BLaER1 treated with 17β-estradiol and CSF1 and Interleukin-3, amounts not matched to agents 10 nM and 100 nM (cell line): ENCODE measurements around the gene SPEG.

Source experiments
- H3K27ac ChIP-seq, 11 experiments: shearing (Covaris generic); formaldehyde crosslinking; 2 replicates each; pipeline ENCODE4 v1.8.1; 2022
- H3K27me3 ChIP-seq, 11 experiments: shearing (Covaris generic); formaldehyde crosslinking; 2 replicates each; pipeline ENCODE4 v1.8.1; 2022
- H3K36me3 ChIP-seq, 11 experiments: shearing (Covaris generic); formaldehyde crosslinking; 2 replicates each; pipeline ENCODE4 v1.8.1; 2022
- H3K4me1 ChIP-seq, 10 experiments: shearing (Covaris generic); formaldehyde crosslinking; 2 replicates each; pipeline ENCODE4 v1.8.1; 2022
- H3K4me2 ChIP-seq, 11 experiments: shearing (Covaris generic); formaldehyde crosslinking; 2 replicates each; pipeline ENCODE4 v1.8.1; 2022
- H3K4me3 ChIP-seq, 10 experiments: shearing (Covaris generic); formaldehyde crosslinking; 2 replicates each; pipeline ENCODE4 v1.8.1; 2022
- H3K9ac ChIP-seq, 11 experiments: shearing (Covaris generic); formaldehyde crosslinking; 2 replicates each; pipeline ENCODE4 v1.8.1; 2022
- H3K9me3 ChIP-seq, 11 experiments: shearing (Covaris generic); formaldehyde crosslinking; replicated peaks in 1 of 11; 2 replicates each; pipeline ENCODE4 v1.8.1; 2022
- H4K20me1 ChIP-seq, 11 experiments: shearing (Covaris generic); formaldehyde crosslinking; 2 replicates each; pipeline ENCODE4 v1.8.1; 2022
- Cebpa-rat ChIP-seq, 11 experiments: shearing (Covaris generic); IDR thresholded peaks; 2 replicates each; pipeline ENCODE4 v1.8.1; 2022

SPEG gene

DNA sequence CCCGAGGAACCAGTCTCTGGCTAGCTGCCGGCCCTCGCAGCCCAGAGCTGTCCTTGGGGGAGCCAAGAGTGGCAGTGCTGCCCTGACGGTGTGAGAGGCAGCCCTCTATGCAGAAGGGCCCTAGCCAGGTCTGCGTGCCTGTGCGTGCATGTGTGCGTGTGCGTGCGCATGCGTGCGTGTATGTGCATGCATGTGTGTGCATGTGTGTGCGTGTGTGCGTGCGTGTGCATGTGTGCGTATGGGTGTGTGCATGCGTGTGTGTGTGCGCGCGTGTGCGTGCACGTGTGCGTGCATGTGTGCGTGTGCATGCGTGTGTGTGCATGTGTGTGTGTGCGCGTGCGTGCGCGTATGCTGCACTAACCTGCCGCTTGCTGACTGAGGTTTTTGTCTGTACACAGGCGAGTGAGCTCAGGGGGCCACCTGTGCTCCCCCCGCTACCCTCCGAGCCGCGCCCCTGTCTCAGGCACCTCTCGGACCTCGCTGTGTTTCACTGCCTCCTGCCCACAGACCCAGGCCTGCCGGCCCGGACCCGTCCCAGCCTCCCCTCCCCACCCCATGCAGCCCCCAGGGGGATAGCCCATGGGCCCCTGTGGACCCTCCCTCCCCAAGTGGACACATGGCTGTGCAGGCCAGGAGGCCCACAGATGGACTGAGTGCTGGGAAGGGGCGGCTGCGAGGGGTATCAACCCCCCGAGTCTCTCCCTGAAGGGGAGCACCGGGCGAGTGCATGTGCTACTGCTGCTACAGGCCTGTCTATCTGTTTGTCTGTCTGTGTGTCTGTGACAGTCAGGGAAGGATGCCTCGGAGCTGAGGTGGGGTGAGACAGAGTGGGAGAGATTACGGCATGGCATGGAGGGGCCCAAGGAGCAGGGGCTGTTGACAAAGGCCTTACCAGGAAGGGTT is 31.3 kb downstream of the SPEG start:
- H3K27me3 ChIP-seq: no peaks in the 10 kb centered on the region
- peaks cover 0 to 7% (median 0%) of the 10 kb centered on the region in 11 experiments; a peak in 4 of 22 replicates for H3K36me3 ChIP-seq
- peaks cover 9 to 48% (median 28%) of the 10 kb centered on the region in 10 experiments for H3K4me1 ChIP-seq
- no peaks in the 10 kb centered on the region for H3K9me3 ChIP-seq
- H4K20me1 ChIP-seq: no peaks in the 10 kb centered on the region
- no peak for TF ChIP-seq Cebpa-rat (IDR thresholded peaks at IDR 0.05)
- H3K4me2 ChIP-seq: peak overlapping the region in 2 of 11 experiments; percentile 47 to 49; a peak in 3 of 22 replicates
- H3K4me3 ChIP-seq: no peak overlapping the region
- no peak overlapping the region for H3K9ac ChIP-seq
- H3K27ac ChIP-seq: no peak overlapping the region

DNA sequence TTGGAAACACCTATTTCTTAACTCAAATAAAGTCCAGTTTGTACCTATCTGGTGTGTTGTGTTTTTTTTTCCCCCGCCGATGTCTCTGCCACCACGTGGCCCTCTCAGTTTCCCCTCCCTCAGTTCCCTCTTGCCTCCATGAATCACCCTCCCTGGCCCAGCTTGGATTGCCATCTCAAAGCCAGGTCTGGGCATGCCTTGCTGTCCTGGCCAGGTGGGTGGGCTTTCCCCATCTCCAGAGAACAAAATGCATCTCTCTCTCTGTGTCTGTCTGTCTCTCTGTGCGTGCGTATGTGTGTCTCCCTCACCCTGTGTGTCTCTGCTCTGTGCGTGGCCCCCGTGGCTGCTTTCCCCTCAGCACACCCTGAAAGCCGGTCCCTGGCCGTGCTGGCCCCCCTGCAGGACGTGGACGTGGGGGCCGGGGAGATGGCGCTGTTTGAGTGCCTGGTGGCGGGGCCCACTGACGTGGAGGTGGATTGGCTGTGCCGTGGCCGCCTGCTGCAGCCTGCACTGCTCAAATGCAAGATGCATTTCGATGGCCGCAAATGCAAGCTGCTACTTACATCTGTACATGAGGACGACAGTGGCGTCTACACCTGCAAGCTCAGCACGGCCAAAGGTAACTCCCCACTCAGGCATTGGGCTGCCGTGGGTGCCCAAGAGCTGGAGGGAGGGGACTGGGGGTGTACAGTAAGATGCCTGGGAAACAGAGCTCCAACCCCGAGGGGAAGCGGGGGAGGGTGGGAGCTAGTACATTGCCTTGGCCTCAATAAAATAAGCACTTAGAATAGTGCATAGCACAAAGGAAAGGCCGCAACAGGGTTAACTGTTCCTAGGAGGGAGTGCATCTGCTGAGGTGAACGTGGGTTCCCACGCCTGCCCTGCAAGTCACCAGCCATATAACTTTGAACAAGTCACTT is 32.4 kb downstream of the SPEG start:
- TF ChIP-seq Cebpa-rat (IDR thresholded peaks at IDR 0.05): no peak
- peaks cover 6 to 37% (median 17%) of the 10 kb centered on the region in 10 experiments; a peak in 17 of 20 replicates for H3K4me1 ChIP-seq
- H3K27ac ChIP-seq: no peak overlapping the region
- no peaks in the 10 kb centered on the region for H4K20me1 ChIP-seq
- H3K9me3 ChIP-seq: no peaks in the 10 kb centered on the region
- no peak overlapping the region for H3K4me3 ChIP-seq
- H3K4me2 ChIP-seq: peak overlapping the region in 1 of 11 experiments; percentile 7; a peak in 1 of 22 replicates
- no peak overlapping the region for H3K9ac ChIP-seq
- H3K27me3 ChIP-seq: no peaks in the 10 kb centered on the region
- peaks cover 0 to 7% (median 0%) of the 10 kb centered on the region in 11 experiments; a peak in 4 of 22 replicates for H3K36me3 ChIP-seq

DNA sequence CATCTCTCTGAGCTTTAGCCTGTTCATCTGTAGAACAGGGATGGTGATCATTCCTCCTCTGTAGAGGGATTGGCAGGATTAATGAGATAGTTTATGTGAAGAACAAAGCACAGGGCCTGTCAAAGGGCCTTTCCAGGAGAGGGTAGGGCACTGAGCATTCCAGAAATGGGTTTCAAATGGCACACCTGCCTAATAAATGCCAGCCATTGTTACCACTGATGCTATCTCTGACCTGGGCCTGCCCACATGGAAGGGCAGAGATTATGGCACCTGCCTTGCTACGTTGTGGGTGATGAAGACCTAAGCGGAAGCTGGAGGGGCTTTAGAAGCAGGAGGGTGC is 33.1 kb downstream of the SPEG start:
- H4K20me1 ChIP-seq: 0 out of 22 replicates have a peak, but pooled peaks cover 0 to under 1% (median 0%) of the 10 kb centered on the region in 11 experiments
- no peak overlapping the region for H3K4me3 ChIP-seq
- no peak overlapping the region for H3K9ac ChIP-seq
- H3K9me3 ChIP-seq: no peaks in the 10 kb centered on the region
- peaks cover 6 to 34% (median 16%) of the 10 kb centered on the region in 10 experiments; a peak in 17 of 20 replicates for H3K4me1 ChIP-seq
- H3K4me2 ChIP-seq: peak overlapping the region in 3 of 11 experiments; percentile 7 to 41 (median 26); a peak in 3 of 22 replicates
- H3K27me3 ChIP-seq: no peaks in the 10 kb centered on the region
- H3K27ac ChIP-seq: no peak overlapping the region
- peaks cover 0 to 7% (median 0%) of the 10 kb centered on the region in 11 experiments; a peak in 4 of 22 replicates for H3K36me3 ChIP-seq
- no peak for TF ChIP-seq Cebpa-rat (IDR thresholded peaks at IDR 0.05)

DNA sequence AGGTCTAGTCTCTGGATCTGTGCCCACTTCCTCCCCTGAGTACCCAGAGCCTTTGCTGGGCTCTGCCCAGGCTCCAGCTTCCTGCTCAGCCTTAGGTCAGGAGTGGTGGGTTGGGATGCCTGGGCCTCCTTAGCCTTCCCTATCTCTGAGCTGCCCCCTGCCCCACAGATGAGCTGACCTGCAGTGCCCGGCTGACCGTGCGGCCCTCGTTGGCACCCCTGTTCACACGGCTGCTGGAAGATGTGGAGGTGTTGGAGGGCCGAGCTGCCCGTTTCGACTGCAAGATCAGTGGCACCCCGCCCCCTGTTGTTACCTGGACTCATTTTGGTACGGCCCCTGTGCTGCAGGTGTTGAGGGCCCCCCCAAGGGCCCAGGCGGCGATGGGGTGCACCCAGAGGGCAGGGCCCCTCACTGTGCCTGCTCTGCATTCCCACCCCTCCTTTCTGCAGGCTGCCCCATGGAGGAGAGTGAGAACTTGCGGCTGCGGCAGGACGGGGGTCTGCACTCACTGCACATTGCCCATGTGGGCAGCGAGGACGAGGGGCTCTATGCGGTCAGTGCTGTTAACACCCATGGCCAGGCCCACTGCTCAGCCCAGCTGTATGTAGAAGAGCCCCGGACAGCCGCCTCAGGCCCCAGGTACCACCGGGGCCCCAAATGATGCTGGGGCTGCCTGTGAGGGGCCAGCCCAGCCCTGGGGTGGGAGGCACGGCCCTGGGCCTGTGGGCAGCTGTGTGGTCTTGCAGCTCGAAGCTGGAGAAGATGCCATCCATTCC is 34.0 kb downstream of the SPEG start:
- no peaks in the 10 kb centered on the region for H3K27me3 ChIP-seq
- peaks cover 0 to 7% (median 0%) of the 10 kb centered on the region in 11 experiments; a peak in 4 of 22 replicates for H3K36me3 ChIP-seq
- no peak overlapping the region for H3K4me3 ChIP-seq
- no peaks in the 10 kb centered on the region for H3K9me3 ChIP-seq
- H3K4me2 ChIP-seq: peak overlapping the region in 5 of 11 experiments; percentile 5 to 41 (median 24); a peak in 5 of 22 replicates
- H4K20me1 ChIP-seq: peaks cover 0 to 10% (median 0%) of the 10 kb centered on the region in 11 experiments; a peak in 1 of 22 replicates
- no peak overlapping the region for H3K27ac ChIP-seq
- no peak overlapping the region for H3K9ac ChIP-seq
- no peak for TF ChIP-seq Cebpa-rat (IDR thresholded peaks at IDR 0.05)
- H3K4me1 ChIP-seq: peaks cover 6 to 31% (median 16%) of the 10 kb centered on the region in 10 experiments; a peak in 17 of 20 replicates

DNA sequence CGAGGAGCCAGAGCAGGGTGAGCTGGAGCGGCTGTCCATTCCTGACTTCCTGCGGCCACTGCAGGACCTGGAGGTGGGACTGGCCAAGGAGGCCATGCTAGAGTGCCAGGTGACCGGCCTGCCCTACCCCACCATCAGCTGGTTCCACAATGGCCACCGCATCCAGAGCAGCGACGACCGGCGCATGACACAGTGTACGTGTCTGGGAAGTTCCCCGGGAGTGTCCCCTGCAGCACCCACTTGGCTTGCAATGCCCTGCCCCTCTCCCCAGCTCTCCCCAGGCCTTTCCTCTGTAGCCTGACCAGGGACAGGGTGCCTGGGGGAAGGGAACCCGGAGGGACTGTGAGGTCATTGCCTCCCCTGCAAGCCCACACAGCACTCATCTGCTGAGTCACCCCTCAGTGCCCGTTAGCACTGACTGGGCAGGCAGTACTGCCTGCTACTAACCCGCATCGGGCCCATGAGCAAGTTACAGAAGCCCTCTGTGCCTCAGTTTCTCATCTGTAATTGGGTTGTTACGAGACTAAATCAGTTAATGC is 34.6 kb downstream of the SPEG start:
- peaks cover 6 to 25% (median 15%) of the 10 kb centered on the region in 10 experiments; a peak in 17 of 20 replicates for H3K4me1 ChIP-seq
- no peak overlapping the region for H3K27ac ChIP-seq
- no peaks in the 10 kb centered on the region for H3K27me3 ChIP-seq
- no peak overlapping the region for H3K4me3 ChIP-seq
- H4K20me1 ChIP-seq: peaks cover 0 to 11% (median 0%) of the 10 kb centered on the region in 11 experiments; a peak in 1 of 22 replicates
- H3K9ac ChIP-seq: no peak overlapping the region
- 0 out of 22 replicates have a peak overlapping the region, but pooled peaks of 2 of the 11 experiments have one; percentile 3 to 7 for H3K4me2 ChIP-seq
- TF ChIP-seq Cebpa-rat (IDR thresholded peaks at IDR 0.05): no peak
- peaks cover 0 to 7% (median 0%) of the 10 kb centered on the region in 11 experiments; a peak in 4 of 22 replicates for H3K36me3 ChIP-seq
- no peaks in the 10 kb centered on the region for H3K9me3 ChIP-seq

DNA sequence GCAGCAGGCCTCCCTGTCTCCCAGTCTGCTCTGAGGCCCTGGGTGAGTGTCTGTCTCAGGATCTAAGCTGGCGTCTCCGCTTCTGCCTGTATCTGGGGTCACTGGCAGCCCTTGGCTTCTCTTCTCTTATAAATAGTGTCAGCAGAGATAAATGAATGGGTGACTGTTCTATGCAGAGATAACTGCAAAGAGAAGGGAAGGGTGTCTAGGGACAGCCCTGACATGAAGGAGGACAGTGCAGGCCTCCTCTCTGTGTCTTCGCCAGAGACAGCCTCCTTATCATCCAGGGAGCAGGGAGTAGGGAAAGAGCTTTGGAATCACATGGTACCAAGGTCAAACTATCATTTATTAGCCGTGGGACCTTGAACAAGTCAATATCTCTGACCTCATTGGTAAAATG is 35.8 kb downstream of the SPEG start:
- TF ChIP-seq Cebpa-rat (IDR thresholded peaks at IDR 0.05): no peak
- Histone ChIP-seq H3K4me2 (no peak overlapping the region), H3K27me3 (no peaks in the 10 kb centered on the region), H3K4me1 (peaks cover under 1 to 15% (median 13%) of the 10 kb centered on the region in 10 experiments; a peak in 16 of 20 replicates), H4K20me1 (peaks cover 0 to 11% (median 0%) of the 10 kb centered on the region in 11 experiments; a peak in 1 of 22 replicates), H3K9ac (no peak overlapping the region), H3K36me3 (peaks cover 0 to 7% (median 0%) of the 10 kb centered on the region in 11 experiments; a peak in 4 of 22 replicates), H3K9me3 (no peaks in the 10 kb centered on the region), H3K27ac (no peak overlapping the region), H3K4me3 (no peak overlapping the region)

DNA sequence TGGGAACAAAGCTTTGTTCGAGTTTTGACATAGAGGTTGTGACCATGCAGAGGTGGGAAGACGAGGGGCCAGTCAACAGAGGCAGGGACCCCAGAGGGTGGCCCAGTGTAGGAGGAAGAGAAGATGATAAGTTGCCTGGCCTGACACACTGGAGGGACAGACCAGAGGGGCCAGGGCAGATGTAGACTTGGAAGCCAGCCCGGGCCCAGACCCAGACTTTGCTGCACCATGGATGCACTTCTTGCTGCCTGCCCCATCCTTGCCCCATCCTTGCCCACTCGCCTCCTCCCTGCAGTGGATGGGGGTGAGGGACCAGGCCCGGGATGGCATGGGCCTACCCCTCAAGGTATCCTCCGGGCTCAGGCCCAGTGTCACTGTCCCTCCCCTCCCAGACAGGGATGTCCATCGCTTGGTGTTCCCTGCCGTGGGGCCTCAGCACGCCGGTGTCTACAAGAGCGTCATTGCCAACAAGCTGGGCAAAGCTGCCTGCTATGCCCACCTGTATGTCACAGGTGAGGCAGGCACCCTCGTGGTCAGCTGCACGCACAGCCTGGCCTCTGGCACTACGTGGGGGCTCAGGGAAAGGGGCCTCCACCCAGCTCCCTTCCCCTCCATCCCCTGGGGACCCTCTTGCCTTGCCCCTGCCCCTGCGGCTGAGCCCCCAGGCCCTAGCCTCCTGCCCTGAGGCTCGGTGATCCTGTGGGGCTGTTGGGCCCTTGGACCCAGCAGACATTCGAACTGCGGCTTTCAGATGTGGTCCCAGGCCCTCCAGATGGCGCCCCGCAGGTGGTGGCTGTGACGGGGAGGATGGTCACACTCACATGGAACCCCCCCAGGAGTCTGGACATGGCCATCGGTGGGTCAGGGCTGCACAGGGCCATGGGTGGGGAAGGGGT is 37.1 kb downstream of the SPEG start:
- Histone ChIP-seq H3K9ac (no peak overlapping the region), H3K36me3 (peaks cover 0 to 7% (median 0%) of the 10 kb centered on the region in 11 experiments; a peak in 3 of 22 replicates), H3K27ac (no peak overlapping the region), H3K9me3 (no peaks in the 10 kb centered on the region), H3K4me2 (no peak overlapping the region), H4K20me1 (peaks cover 0 to 11% (median 0%) of the 10 kb centered on the region in 11 experiments; a peak in 1 of 22 replicates), H3K4me3 (no peak overlapping the region), H3K4me1 (peaks cover 0 to 17% (median 12%) of the 10 kb centered on the region in 10 experiments; a peak in 14 of 20 replicates), H3K27me3 (no peaks in the 10 kb centered on the region)
- TF ChIP-seq Cebpa-rat (IDR thresholded peaks at IDR 0.05): no peak
